ENCODE results near the gene TENT5C. TPM values are rescaled to one million over a fixed set of nuclear protein-coding genes. Genes with fewer than 3 reads are reported as not detected.

The TENT5C gene
- polyA plus RNA-seq, 1 donor (not counting 4 experiments of a cell fraction or from before 2014, with no cell fraction given), result 0.13 TPM

DNA sequence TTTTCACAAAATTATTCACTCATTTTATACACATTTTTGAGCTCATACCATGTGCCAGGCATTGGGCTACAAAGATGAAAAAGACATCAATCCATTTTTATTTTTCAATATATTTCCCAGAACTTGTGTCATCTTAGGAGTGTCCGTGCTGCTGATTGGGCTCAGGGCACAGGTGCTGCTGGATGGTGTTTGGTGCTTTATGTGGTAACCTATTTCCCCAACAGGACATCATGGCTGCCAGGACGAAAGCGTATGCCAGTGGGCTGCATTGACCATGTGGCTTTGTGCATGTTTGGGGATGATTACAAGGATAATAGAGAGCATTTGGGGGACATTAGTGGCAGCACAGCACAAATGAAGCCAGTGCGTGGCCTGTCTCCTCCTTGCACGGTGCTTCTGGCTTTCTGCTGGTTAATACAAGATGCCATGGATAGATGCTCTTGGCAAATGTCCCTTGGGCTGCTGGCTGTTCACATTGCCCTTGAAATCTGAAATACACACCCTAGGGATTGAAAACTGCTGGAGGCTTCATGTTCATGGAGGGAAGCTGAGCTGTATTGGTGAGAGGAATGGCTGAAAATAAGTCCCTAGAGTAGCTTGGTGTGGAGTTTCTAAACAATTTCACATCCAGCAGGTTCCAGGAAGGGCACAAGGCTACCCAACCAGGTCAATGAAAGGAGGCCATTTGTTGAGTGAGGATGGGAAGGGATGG lies 52.3 kb downstream of the TENT5C start:
- Histone ChIP-seq H3K9me1 (ENCODE audit: control insufficient read depth, extremely low read depth, insufficient read depth, low read length) (no peaks in the 10 kb centered on the region), H3K4me3 (ENCODE audit: control insufficient read depth in 2 of 3, extremely low read depth in 1 of 3, insufficient read depth in 2 of 3, low read depth in 1 of 3, low read length in 3 of 3) (no peak overlapping the region), H3K79me2 (ENCODE audit: control insufficient read depth, insufficient read depth, low read length) (no peaks in the 10 kb centered on the region), H3K27me3 (ENCODE audit: control insufficient read depth, extremely low read depth, insufficient read depth, low read length) (no peaks in the 10 kb centered on the region), H4K20me1 (ENCODE audit: control insufficient read depth, extremely low read depth, insufficient read depth, low read length) (no peaks in the 10 kb centered on the region), H3K36me3 (ENCODE audit: control insufficient read depth in 2 of 2, extremely low read depth in 1 of 2, insufficient read depth in 2 of 2, low read length in 2 of 2) (no peaks in the 10 kb centered on the region), H3K4me2 (ENCODE audit: control insufficient read depth, extremely low read depth, insufficient read depth, low read depth, low read length) (no peak overlapping the region), H2AFZ (ENCODE audit: control insufficient read depth, low read length) (no peak overlapping the region), H3K9ac (ENCODE audit: control insufficient read depth, extremely low read depth, insufficient read depth, low read length) (no peak overlapping the region), H3K9me3 (ENCODE audit: control insufficient read depth, low read depth, low read length) (no peaks in the 10 kb centered on the region), H3K4me1 (ENCODE audit: control insufficient read depth, extremely low read depth, insufficient read depth, low read length) (peaks cover 32% of the 10 kb centered on the region), H3K27ac (ENCODE audit: control insufficient read depth, insufficient read depth, low read length) (no peak overlapping the region)
- dilution Hi-C loops (cut with MboI; ENCODE audit: extremely low pct_ligation_motif_present, low sequenced_read_pairs), result no loop called here
- no peak for TF ChIP-seq EZH2 (IDR thresholded peaks at IDR 0.05; ENCODE audit: low read length)
- TF ChIP-seq, protein P1, sequence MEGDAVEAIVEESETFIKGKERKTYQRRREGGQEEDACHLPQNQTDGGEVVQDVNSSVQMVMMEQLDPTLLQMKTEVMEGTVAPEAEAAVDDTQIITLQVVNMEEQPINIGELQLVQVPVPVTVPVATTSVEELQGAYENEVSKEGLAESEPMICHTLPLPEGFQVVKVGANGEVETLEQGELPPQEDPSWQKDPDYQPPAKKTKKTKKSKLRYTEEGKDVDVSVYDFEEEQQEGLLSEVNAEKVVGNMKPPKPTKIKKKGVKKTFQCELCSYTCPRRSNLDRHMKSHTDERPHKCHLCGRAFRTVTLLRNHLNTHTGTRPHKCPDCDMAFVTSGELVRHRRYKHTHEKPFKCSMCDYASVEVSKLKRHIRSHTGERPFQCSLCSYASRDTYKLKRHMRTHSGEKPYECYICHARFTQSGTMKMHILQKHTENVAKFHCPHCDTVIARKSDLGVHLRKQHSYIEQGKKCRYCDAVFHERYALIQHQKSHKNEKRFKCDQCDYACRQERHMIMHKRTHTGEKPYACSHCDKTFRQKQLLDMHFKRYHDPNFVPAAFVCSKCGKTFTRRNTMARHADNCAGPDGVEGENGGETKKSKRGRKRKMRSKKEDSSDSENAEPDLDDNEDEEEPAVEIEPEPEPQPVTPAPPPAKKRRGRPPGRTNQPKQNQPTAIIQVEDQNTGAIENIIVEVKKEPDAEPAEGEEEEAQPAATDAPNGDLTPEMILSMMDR (optimal IDR thresholded peaks at IDR 0.05 in 1 of 3, IDR thresholded peaks at IDR 0.05 in 1 of 3, conservative IDR thresholded peaks at IDR 0.05 in 1 of 3; ENCODE audit: extremely low read depth in 1 of 3, insufficient read depth in 2 of 3, low read length in 3 of 3), result no peak
- no peak for FAIRE-seq
- DNase-seq (ENCODE audit: low read depth, low spot score), result no peak

DNA sequence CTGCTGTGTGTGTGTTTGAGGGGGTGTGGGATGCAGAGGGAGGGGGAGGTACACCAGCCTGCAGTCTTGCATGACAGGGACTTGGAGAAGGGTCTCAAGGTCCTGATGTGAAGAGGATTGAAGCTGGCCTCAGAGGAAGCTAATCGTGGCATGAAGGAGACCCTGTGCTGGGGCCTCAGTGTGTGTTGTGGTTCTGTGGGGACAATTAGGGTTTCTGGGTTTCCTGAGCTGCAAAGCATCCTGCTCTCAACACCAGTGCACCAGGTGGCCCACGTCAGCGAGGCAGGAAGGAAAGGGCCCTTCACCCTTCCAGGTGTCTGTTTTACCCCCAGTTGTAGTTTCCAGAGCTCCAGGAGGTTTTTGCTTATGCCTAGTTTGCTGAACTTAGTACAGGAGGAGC lies 52.8 kb downstream of the TENT5C start:
- no peaks in the 10 kb centered on the region for H3K9me1 ChIP-seq (ENCODE audit: control insufficient read depth, extremely low read depth, insufficient read depth, low read length)
- dilution Hi-C loops (cut with MboI; ENCODE audit: extremely low pct_ligation_motif_present, low sequenced_read_pairs), result no loop called here

More for the DNA sequence above, 52.8 kb downstream of the TENT5C start:
- Histone ChIP-seq H2AFZ (ENCODE audit: control insufficient read depth, low read length) (no peak overlapping the region), H3K9ac (ENCODE audit: control insufficient read depth, extremely low read depth, insufficient read depth, low read length) (no peak overlapping the region), H3K4me3 (ENCODE audit: control insufficient read depth in 2 of 3, extremely low read depth in 1 of 3, insufficient read depth in 2 of 3, low read depth in 1 of 3, low read length in 3 of 3) (no peak overlapping the region), H3K4me1 (ENCODE audit: control insufficient read depth, extremely low read depth, insufficient read depth, low read length) (peaks cover 32% of the 10 kb centered on the region), H4K20me1 (ENCODE audit: control insufficient read depth, extremely low read depth, insufficient read depth, low read length) (no peaks in the 10 kb centered on the region), H3K79me2 (ENCODE audit: control insufficient read depth, insufficient read depth, low read length) (no peaks in the 10 kb centered on the region), H3K27ac (ENCODE audit: control insufficient read depth, insufficient read depth, low read length) (no peak overlapping the region), H3K27me3 (ENCODE audit: control insufficient read depth, extremely low read depth, insufficient read depth, low read length) (no peaks in the 10 kb centered on the region), H3K4me2 (ENCODE audit: control insufficient read depth, extremely low read depth, insufficient read depth, low read depth, low read length) (no peak overlapping the region), H3K9me3 (ENCODE audit: control insufficient read depth, low read depth, low read length) (no peaks in the 10 kb centered on the region), H3K36me3 (ENCODE audit: control insufficient read depth in 2 of 2, extremely low read depth in 1 of 2, insufficient read depth in 2 of 2, low read length in 2 of 2) (no peaks in the 10 kb centered on the region)
- TF ChIP-seq, protein P1 (optimal IDR thresholded peaks at IDR 0.05 in 1 of 3, IDR thresholded peaks at IDR 0.05 in 1 of 3, conservative IDR thresholded peaks at IDR 0.05 in 1 of 3; ENCODE audit: extremely low read depth in 1 of 3, insufficient read depth in 2 of 3, low read length in 3 of 3), result no peak
- TF ChIP-seq EZH2 (IDR thresholded peaks at IDR 0.05; ENCODE audit: low read length), result no peak
- FAIRE-seq, result no peak
- DNase-seq (ENCODE audit: low read depth, low spot score), result no peak
